Measurements from ENCODE around the gene TPRG1L. TPM values are rescaled to one million over a fixed set of nuclear protein-coding genes. Genes with fewer than 3 reads are reported as not detected.

The TPRG1L gene
- total RNA-seq, 4 donors from 2014 or later, result 33.9 to 45.1 (median 40.0) TPM

- no peak for DNase-seq
- peaks cover 0 to 1% of the 10 kb centered on the region in 2 donors for H3K4me1 ChIP-seq
- WGBS, 2 donors, result 86 to 89% methylated on average over 2 of the region's 2 CpGs
- no peak overlapping the region for H3K4me3 ChIP-seq (replicated peaks in 1 of 3)
- H3K36me3 ChIP-seq, result no peaks in the 10 kb centered on the region
- no peaks in the 10 kb centered on the region for H3K9me3 ChIP-seq
- intact Hi-C loops (cut with DNase I), result no loop called here
- H3K27ac ChIP-seq, result no peak overlapping the region
- TF ChIP-seq CTCF (IDR thresholded peaks at IDR 0.05) (no peak), POLR2A (IDR thresholded peaks at IDR 0.05) (no peak)
- H3K27me3 ChIP-seq, result no peaks in the 10 kb centered on the region
Observed at GRCh38 chr1:3660704-3661103, 35.9 kb downstream of the TPRG1L start.

- Histone ChIP-seq H3K27ac (no peak overlapping the region), H3K36me3 (no peaks in the 10 kb centered on the region), H3K4me3 (replicated peaks in 1 of 3) (no peak overlapping the region), H3K4me1 (no peaks in the 10 kb centered on the region), H3K27me3 (no peaks in the 10 kb centered on the region), H3K9me3 (no peaks in the 10 kb centered on the region)
- WGBS, 2 donors, result 97% methylated on average over 4 of the region's 4 CpGs
- TF ChIP-seq CTCF (IDR thresholded peaks at IDR 0.05), result no peak
- TF ChIP-seq POLR2A (IDR thresholded peaks at IDR 0.05), result no peak
- intact Hi-C loops (cut with DNase I), result no loop called here
- DNase-seq, result no peak
Observed at GRCh38 chr1:3661631-3662030, 36.8 kb downstream of the TPRG1L start.

- H3K27ac ChIP-seq, result no peak overlapping the region
- H3K4me1 ChIP-seq, result no peaks in the 10 kb centered on the region
- H3K27me3 ChIP-seq, result no peaks in the 10 kb centered on the region
- TF ChIP-seq POLR2A (IDR thresholded peaks at IDR 0.05) (no peak), CTCF (IDR thresholded peaks at IDR 0.05) (no peak)
- no peaks in the 10 kb centered on the region for H3K9me3 ChIP-seq
- H3K36me3 ChIP-seq, result no peaks in the 10 kb centered on the region
- no peak for DNase-seq
- intact Hi-C loops (cut with DNase I), result no loop called here
- H3K4me3 ChIP-seq (replicated peaks in 1 of 3), result no peak overlapping the region
- WGBS, 2 donors, result 81 to 85% methylated on average over 15 to 16 of the region's 16 CpGs
Observed at GRCh38 chr1:3662080-3662671, 37.4 kb downstream of the TPRG1L start.

GRCh38 chr1:3663999-3664699 lies 39.3 kb downstream of the TPRG1L start:
- no peak for TF ChIP-seq POLR2A (IDR thresholded peaks at IDR 0.05)
- no peak for TF ChIP-seq CTCF (IDR thresholded peaks at IDR 0.05)
- DNase-seq, result no peak
- Histone ChIP-seq H3K27ac (no peak overlapping the region), H3K9me3 (no peaks in the 10 kb centered on the region), H3K4me1 (peaks cover 2 to 7% of the 10 kb centered on the region in 2 donors), H3K27me3 (no peaks in the 10 kb centered on the region), H3K4me3 (replicated peaks in 1 of 3) (no peak overlapping the region), H3K36me3 (no peaks in the 10 kb centered on the region)
- WGBS, 2 donors, result 58 to 78% methylated on average over 7 to 10 of the region's 14 CpGs
- intact Hi-C loops (cut with DNase I), result no loop called here

GRCh38 chr1:3664700-3665375 lies 40.0 kb downstream of the TPRG1L start:
- no peaks in the 10 kb centered on the region for H3K9me3 ChIP-seq
- TF ChIP-seq POLR2A (IDR thresholded peaks at IDR 0.05) (no peak), CTCF (IDR thresholded peaks at IDR 0.05) (no peak)
- 86 to 91% methylated on average over 14 of the region's 14 CpGs for WGBS, 2 donors
- H3K36me3 ChIP-seq, result no peaks in the 10 kb centered on the region
- no peaks in the 10 kb centered on the region for H3K27me3 ChIP-seq
- peaks cover 4 to 10% of the 10 kb centered on the region in 2 donors for H3K4me1 ChIP-seq
- no peak overlapping the region for H3K4me3 ChIP-seq (replicated peaks in 1 of 3)
- DNase-seq, result no peak
- H3K27ac ChIP-seq, result no peak overlapping the region
- intact Hi-C loops (cut with DNase I), result no loop called here
